Inflammatory macrophage treated with lipopolysaccharide for 1 hour (primary cell): ENCODE measurements around the gene SENP7.
"Not testable (repeated sequence)": the region's sequence is repeated elsewhere in the genome, so short reads cannot be mapped to it uniquely, and the experiment has no call there.

Experiments
- DNase-seq, 2 donors: peaks; one replicate each; pipeline ENCODE4 v3.0.0-alpha.2; 2020 to 2022

The SENP7 gene, protein sequence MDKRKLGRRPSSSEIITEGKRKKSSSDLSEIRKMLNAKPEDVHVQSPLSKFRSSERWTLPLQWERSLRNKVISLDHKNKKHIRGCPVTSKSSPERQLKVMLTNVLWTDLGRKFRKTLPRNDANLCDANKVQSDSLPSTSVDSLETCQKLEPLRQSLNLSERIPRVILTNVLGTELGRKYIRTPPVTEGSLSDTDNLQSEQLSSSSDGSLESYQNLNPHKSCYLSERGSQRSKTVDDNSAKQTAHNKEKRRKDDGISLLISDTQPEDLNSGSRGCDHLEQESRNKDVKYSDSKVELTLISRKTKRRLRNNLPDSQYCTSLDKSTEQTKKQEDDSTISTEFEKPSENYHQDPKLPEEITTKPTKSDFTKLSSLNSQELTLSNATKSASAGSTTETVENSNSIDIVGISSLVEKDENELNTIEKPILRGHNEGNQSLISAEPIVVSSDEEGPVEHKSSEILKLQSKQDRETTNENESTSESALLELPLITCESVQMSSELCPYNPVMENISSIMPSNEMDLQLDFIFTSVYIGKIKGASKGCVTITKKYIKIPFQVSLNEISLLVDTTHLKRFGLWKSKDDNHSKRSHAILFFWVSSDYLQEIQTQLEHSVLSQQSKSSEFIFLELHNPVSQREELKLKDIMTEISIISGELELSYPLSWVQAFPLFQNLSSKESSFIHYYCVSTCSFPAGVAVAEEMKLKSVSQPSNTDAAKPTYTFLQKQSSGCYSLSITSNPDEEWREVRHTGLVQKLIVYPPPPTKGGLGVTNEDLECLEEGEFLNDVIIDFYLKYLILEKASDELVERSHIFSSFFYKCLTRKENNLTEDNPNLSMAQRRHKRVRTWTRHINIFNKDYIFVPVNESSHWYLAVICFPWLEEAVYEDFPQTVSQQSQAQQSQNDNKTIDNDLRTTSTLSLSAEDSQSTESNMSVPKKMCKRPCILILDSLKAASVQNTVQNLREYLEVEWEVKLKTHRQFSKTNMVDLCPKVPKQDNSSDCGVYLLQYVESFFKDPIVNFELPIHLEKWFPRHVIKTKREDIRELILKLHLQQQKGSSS

DNA sequence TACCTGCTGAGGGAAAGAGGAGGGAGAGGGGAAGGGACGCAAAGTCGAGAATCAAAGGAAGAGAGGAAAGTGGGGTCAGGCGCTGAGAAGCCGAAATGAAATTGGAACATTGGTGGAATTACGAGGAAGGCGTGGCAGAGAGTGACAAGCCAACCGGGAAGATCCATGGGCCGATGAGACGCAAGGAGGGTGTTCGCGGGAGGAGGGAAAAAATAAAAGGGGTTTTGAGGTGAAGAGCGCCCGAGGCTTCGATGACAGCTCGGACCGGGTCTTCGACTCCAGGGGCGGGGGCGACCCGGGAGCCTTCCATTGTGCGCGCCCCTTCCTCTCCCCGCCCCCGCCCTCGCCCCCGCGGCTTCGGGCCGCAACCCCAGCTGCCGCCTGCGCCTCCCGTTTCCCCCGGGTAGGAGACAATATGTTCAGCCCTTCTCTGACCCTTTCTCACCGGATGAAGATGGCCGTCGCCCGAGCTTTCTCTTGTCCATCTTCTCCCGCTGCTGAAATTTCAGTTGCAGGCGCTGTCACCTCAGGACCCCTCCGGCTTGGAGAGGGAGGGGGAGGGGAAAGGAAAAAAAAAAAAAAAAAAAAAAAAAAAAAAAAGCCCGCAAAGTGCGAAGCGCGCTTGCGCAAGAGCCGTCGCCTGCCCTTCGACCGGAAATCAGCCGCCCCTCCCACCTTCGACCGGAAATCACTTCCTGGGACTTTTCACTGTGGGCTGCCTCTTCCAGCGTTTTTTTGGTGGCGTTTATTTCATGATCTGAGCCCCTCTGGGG, at the start of gene SENP7:
Gene SENP7 (minus strand): TSS at position 567 of the 773 bp plus-strand sequence. CDS start 82 bp downstream, at position 485.
- peak; percentile 71 to 76 for DNase-seq

DNA sequence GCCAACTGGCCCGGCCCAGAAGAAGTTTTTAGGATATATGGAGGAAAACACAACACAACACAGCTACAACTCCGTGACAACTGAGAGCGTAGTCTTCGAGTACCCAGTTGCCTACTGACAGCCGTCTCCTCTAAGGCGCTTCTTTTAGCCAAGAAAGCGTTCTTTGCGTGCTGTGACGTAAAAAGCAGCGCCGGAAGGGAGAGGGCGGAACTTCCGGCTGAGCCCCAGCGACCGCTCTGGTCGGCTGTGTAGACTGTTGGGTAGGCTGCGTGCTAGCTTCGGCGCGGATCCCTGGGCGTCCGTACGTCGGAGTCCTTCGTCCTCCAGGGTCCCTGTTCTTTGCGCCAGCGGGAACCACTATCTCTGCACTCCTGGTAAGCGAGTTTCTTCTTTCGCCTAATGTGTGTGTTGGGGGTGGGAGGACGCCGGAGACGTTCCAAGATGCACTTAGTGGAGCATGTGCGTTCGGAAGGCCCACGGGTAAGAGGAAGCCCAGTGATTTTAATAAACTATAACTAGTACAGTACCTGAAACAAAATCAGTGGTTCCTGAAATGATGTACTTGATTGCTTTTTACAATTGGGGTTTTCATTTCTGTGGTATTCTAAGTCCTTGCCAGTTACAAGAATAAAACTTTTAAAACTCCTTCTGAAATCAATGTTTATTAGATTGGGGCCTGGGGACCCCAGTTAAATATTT, 48.8 kb upstream of the SENP7 start, which contains the start of gene TRMT10C:
Gene TRMT10C (plus strand): TSS at position 239 of the 699 bp plus-strand sequence. CDS start 2,914 bp downstream, outside the sequence.
- DNase-seq = peak; percentile 91 to 96

DNA sequence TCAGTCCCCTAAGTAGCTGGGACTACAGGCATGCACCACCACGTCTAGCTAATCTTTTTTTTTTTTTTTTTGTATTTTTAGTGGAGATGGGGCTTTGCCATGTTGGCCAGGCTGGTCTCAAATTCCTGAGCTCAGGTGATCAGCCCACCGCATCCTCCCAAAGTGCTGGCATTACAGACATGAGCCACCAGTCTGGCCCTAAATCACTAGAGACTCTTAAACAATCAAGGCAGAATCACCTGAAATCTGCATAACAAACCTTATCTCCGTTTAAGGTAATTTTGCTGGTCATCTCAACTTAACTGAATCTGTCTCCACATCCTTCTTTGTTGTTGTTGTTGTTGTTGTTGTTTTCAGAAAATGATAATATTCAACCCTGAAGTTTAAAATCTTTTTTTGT, 43.1 kb upstream of the SENP7 start:
- no peak for DNase-seq

DNA sequence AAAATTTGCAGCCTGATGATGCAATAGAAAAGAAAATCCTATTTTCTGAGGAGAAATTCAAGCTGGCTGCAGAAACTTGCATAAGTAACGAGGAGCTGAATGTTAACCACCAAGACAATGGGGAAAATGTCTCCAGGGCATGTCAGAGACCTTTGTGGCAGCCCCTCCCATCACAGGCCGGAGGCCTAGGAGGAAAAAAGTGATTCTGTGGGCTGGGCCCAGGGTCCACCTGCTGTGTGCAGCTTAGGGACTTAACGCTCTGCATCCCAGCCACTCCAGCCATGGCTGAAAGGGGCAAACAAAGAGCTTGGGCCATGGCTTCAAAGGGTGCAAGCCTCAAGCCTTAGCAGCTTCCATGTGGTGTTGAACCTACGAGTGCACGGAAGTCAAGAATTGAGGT, 40.4 kb upstream of the SENP7 start:
- DNase-seq = not testable (repeated sequence)

DNA sequence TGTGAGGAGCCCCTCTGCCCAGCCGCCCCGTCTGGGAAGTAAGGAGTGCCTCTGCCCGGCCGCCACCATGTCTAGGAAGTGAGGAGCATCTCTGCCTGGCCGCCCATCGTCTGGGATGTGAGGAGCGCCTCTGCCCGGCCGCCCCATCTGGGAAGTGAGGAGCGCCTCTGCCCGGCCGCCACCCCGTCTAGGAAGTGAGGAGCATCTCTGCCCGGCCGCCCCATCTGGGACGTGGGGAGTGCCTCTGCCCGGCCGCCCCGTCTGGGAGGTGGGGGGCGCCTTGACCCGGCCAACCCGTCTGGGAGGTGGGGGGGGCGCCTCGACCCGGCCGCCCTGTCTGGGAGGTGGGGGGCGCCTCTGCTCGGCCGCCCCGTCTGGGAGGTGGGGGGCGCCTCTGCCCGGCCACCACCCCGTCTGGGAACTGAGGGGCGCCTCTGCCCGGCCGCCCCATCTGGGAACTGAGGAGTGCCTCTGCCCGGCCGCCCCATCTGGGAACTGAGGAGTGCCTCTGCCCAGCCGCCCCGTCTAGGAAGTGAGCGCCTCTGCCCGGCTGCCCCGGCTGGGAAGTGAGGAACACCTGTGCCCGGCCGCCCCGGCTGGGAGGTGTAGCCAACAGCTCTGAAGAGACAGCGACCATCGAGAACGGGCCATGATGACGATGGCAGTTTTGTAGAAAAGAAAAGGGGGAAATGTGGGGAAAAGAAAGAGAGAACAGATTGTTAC, 38.5 kb upstream of the SENP7 start:
- DNase-seq = not testable (repeated sequence)

DNA sequence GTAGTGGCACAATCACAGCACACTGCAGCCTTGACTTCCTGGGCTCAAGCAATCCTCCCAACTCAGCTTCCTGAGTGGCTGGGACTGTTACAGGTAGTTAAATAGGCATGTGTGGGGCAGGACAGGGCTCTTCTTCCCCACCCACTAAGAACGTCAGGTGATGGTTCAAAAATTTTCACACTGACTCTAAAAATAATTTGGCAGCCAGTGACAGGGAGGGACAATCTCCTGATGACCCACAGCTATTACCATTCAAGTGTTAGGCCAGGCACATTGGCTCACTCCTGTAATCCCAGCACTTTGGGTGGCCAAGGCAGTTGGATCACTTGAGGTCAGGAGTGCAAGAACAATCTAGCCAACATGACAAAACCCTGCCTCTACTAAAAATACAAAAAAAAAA, 36.5 kb upstream of the SENP7 start:
- DNase-seq = no peak

DNA sequence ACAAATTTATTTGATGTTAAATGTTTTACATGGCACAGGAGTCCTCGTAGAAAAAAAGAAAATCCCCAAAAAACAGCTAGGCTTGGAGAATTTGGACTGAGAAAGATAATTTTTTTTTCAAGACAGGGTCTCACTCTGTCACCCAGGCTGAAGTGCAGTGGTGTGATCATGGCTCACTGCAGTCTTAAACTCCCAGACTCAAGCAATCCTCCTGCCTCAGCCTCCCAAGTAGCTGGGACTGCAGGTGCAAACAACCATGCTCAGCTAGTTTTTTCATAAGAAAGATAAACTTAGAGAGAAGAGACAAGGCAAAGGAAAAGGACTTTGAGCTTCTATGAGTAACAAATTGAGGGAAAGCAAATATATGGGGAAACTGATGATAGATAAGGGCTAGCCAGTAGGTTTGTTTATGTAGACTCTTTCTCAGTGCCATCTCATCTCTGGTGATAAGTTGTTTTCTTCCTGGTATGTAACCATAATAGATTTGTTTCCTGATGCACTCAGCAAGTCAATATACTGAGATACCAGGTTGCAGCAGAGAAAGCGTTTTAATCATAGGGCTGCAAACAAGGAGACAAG, 35.6 kb upstream of the SENP7 start:
- DNase-seq = no peak

DNA sequence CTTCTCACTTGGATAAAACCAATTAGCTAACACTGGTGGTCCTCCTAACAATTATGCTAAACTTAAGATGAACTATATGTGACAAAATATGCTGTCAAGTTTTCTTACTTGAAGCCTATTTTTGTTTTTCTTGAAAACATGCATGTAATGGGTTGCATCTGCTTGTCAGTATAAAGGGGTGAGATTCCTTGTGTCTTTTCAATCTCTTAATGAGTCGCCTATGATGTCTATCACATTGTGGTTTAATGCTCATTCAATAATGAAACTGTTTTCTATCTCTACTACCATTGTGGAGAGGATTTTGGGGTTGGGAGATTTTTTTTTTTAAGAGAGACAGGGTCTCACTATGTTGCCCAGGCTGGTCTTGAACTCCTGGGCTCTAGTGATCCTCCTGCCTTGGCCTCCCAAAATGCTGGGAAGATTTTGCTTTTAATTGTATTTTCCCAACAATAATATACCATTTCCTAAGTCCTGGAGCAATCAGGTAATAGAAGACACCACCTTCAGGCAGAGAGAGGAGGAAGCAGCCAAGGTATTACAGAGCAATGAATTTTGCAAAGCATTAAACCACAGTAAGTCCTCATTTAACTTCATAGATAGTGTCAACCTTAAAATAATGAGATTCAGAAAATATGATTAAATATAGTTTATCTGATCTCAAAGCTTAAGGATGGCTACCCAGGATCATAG, 31.3 kb upstream of the SENP7 start:
- DNase-seq = no peak

DNA sequence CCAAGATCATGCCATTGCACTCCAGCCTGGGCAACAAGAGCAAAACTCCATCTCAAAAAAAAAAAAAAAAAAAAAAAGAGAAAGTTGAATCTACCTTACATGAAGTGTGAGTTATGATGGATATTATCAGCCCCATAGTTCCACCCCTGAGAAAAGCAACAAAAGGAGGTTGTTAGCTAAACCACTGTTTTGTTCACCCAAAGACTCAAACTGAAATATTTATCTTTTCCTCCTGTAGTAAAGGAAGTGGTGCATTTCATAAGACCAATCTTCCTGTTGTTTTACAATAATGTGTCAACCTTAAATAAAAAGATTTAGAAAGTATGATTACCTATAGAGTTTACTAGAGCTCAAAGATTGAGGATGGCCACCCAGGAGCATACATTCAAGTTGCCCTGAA, 29.9 kb upstream of the SENP7 start:
- DNase-seq = no peak

DNA sequence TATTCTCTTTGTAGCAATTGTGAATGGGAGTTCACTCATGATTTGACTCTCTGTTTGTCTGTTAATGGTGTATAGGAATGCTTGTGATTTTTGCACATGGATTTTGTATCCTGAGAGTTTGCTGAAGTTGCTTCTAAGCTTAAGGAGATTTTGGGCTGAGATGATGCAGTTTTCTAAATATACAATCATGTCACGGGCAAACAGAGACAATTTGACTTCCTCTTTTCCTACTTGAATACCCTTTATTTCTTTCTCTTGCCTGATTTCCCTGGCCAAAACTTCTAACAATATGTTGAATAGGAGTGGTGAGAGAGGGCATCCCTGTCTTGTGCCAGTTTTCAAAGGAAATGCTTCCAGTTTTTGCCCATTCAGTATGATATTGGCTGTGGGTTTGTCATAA, 23.9 kb upstream of the SENP7 start:
- not testable (repeated sequence) for DNase-seq

DNA sequence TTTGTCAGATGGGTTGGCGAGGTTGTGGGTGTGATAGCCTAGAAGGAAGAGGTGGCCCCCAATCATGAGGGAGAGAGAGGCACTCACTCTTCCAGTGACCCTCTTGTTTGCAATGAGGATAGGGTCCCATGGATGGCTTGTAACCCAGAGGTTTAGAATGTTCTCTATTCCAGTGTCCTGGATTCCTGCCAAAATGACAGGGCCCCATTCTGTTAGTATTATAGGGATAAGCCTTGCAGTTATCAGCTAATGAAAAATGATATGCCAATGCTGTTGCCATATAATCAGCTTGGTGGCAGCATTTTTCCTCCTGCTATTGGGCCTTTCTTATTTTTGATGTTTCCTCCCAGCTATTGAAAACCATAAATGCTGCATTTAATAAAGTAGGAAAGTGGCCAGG, 23.3 kb upstream of the SENP7 start:
- no peak for DNase-seq

DNA sequence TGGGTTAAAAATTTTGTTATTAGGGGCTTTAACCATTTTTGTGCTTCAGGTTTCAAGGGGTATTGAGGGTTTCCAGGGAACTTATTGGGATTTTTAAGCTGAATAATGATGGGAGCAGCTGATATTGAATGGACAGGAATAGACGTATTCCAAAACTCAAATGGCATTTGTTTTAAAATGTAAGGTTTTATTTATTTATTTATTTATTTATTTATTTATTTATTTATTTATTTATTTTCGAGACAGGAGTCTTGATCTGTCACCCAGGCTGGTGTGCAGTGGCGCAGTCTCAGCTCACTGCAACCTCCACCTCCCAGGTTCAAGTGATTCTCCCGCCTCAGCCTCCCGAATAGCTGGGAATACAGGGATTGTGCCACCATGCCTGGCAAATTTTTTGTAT, 22.2 kb upstream of the SENP7 start:
- DNase-seq = no peak

DNA sequence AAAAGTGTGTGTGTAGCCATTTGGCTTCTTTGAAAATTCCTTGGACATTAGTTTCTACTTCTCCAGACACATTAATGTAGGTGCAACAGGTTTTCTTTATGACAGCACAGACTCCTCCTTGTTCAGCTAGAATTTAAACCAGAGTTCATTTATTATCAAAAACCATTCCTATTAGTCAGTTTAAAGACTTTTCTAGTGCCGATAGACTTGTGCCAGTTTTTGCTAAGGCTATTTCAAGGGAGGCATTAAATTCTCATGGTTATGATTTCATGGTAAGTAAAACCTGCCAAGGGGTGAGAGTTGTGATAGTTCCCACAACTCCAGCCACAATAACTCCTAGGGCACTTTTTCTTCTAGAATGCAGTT, 20.6 kb upstream of the SENP7 start:
- DNase-seq = no peak

DNA sequence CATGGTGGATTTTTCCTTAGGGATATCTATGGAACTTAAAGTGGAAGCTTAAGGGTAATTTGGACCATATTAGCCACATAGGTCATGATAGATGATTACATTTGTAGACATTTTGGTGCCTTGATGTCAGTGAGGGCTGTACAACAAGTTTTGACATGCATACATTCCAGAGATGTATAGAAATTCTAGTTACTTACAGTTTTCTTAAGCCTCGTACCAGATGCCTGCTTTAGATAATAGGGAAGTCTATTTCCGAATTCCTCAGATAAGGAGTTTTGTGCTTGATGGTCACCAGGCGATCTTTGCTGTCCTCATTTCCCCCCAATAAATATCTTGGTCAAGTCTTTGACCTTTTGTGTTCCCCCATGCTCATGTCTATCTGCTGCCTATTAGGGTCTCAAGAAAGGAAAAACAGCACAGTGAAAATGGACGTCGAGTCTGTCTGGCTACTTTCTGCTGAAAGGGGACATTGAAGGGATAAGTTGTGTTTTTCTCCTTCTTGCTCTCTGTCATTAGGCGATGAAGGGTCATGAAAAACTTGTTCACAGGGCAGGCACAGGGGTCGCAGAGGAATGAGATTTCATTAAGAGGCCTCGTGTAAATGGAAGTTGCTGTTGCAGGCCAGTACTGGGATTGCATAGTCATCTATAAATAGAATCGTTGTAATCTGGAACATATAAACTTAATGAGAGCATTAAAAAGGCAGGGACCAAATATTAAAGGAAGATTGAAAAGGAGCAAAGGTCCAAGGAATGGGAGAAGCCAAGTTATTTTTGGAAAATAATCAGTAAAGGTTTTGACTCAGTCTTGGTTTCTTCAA, 20.0 kb upstream of the SENP7 start:
- DNase-seq = no peak

DNA sequence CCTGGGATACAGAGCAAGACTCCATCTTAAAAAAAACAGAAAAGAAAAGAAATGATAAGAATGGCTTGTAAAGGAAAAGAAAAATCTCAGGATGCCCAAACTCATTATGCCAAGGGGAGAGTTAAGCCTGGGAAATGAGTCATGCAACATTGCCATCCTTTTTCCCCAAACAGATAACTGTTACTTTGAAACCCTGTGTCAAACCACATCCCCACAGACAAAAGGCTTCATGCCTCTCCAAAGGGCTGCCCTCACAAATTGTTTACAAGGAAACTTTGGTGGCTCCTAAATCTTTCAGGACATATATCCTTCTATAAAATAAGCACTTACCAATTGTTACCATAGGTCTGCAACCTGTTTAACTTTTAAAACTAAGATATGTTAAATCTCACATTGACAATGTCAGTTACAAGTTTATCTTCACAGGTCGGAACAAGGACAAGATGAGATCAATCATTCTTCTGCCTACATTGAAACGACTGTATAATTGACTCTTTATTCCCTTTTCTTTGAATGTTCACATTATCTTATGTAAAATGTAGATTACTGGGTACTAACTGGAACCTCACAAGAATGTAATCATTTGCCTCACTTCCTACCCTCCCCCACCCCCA, 18.6 kb upstream of the SENP7 start:
- DNase-seq = no peak

DNA sequence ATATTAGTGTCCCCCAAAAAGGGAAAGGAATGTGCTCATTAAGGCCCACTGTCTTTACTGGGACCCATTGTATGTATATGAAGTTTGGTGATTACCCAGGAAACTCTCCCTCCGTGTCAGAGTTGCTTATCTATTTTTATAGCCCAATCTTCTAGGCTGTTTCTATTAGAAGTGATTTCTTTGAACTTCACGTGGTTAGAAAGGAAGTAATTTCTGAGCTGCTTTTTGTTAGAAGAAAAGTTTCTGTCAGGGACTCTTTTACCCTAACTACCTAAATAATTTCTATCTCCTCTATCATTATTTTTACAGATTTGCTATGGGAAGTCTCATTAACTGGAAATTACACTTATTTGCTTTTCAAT, 17.7 kb upstream of the SENP7 start:
- DNase-seq = no peak

DNA sequence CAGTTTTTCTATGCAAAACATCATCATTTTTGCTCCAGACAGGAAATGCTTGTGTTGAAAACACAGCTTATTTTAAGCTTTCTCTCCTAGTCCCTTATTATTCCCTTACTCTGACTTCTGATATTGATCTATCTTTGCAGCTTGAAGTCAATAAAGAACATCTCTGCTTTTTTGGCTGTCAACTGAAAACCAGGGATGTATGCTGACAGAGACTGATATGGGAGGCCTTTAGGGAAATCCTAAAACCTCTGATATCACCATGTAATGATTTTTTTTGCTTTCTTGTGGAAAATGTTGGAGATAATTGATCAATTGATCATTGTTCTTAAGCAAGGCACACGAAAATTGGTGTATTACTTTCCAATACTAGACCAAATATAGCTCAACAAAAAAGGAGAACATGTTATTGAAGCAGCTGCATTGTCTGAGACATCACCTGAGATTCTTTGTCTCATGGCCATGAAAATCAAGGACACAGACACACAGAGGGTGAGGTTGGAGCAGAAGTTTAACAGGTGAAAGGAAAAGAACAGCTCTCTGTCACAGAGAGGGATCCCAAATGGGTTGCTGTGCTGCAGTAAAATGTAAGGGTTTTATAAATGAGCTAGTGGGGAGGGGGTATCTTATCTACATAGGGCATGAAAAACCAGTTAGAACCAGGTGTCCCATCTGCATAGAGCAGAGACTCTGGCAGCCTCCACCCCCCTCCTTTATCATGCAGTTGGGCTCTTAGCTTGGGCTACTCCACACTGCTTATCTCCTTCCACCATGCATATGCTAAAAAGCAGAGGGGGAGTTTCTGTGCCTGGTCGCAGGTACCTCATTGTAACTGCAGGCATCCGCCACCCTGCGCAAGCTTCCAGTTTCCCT, 17.0 kb upstream of the SENP7 start:
- DNase-seq = no peak

DNA sequence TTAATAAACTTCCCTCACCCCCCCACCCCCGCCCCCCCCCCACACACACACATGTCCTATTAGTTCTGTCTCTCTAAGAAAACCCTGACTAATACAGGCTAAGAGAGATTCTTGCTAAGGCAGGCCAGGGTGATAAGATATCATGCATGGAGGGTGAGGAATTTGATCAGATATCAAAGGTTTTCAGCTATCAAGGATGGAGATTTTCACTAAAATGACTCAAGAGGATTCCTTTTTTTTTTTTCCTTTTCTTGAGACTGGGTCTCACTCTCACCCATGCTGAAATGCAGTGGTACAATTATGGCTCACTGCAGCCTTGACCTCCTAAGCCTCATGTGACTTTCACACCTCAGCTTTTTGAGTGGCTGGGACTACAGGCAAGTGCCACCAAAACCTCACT, 14.9 kb upstream of the SENP7 start:
- DNase-seq = no peak
